GM12873 (cell line): ENCODE data around the gene NFU1.

Source experiments
- CTCF ChIP-seq: IDR thresholded peaks from 2 replicates; pipeline ENCODE4 v1.5.1; 2012; ENCODE audit warnings: low read depth, mild to moderate bottlenecking, moderate library complexity, low read length, control low read depth; ENCODE audit not compliant: insufficient read depth; ENCODE audit errors: missing control alignments

Gene NFU1

GRCh38 chr2:69452687-69453086 lies 15.5 kb upstream of the NFU1 start:
- no peak for TF ChIP-seq CTCF

DNA sequence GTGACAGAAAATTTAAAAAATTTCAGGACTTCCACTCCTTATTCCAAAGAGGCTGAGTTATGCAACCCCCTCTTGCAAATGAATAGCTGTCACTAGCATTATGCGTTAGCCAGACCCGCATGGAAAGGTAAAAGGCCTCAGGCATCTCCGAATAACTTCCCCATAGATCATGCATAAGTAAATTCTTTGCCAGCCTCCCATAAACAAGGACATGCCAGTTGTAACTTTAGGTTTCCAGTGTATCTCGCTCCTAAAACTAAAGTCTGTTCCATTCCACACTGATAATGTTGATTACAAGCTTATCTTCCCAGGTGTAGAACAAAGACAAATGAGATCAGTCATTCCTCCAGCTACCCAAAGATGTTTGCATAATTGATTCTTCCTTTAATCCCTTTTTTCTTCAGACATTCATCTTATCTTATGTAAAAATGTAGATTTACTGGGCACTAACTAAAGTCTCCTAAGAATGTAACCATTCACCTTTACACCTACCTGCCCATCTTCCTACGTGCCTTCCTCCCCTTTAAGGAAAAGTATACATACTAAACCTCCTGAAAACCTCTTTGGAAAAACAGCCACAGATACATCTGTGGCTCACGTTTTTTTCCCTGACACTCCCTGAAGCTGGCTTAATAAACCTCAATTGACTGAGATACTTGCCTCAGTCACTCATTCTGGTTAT lies 13.6 kb upstream of the NFU1 start:
- no peak for TF ChIP-seq CTCF

DNA sequence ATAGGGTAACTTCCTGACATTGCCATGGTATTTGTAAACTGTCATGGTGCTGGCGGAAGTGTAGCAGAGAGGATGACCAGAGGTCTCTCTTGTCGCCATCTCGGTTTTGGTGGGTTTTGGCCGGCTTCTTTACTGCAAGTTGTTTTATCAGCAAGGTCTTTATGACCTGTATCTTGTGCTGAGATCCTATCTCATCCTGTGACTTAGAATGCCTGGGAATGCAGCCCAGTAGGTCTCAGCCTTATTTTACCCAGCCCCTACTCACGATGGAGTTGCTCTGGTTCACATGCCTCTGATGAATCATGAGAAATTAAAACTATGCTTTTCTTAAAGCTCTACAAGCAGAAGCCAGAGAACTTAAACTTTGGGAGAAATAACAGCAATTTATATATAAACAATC lies 12.7 kb upstream of the NFU1 start:
- TF ChIP-seq CTCF, result no peak

DNA sequence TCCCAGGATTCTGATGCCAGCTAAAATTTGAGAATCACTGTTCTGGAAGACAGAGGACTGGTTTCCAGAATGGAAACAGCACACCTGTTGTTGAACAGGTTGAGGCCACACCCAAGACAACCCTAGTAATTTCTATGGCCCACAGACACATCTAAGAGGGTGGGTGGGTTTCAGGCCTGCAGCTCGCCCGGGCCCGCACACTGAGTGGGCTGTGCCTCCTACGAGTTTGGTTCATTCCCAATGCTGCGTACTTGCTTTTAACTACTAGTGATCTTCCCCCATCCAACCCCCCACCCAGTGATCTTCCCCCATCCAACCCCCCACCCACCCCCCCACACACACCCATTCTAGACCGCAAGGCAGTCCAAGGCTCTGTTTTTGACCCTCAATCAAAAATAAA lies 1.3 kb upstream of the NFU1 start:
- TF ChIP-seq CTCF, result no peak

- TF ChIP-seq CTCF, result no peak
Observed at GRCh38 chr2:69437751-69438154, 518 bp upstream of the NFU1 start.

DNA sequence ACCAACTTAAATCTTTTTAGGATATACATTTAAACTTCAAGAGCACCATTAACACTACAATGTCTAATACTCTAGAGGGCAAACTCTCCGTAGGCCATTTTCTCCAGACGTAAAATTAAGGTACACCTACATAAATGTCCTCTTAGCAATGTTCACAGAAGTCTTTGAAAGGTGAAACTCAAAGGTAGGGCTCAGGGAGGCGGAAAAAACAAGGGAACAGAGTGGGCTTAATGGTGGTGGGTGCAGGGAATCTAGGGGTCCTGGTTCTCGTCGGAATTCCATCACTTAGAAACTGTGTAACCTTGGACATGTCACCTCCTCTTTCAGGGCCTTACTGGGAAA lies 668 bp downstream of the NFU1 start:
- no peak for TF ChIP-seq CTCF

GRCh38 chr2:69434753-69435152 lies 2.5 kb downstream of the NFU1 start:
- TF ChIP-seq CTCF, result no peak
